H1 (cell line): ENCODE results near the gene DUSP23. TPM values are rescaled to one million over a fixed set of nuclear protein-coding genes. Genes with fewer than 3 reads are reported as not detected.

Source experiments
- CTCF ChIA-PET: fragments of 300-600 bp; sonication (Branson Sonifier 250); formaldehyde crosslinking; loops from one replicate; lab custom pipeline; 2021; ENCODE audit not compliant: partially characterized antibody; lab: Charles Lee
- POLR2A ChIA-PET: fragments of 300-600 bp; sonication (Branson Sonifier 250); formaldehyde crosslinking; loops from one replicate; lab custom pipeline; 2021; ENCODE audit warnings: inconsistent platforms; ENCODE audit not compliant: partially characterized antibody; lab: Charles Lee
- DNase-seq, 2 experiments: peaks; one replicate each; pipeline versions ENCODE4 v3.0.0 to v3.0.0-alpha.2; 2010 to 2022; ENCODE audit warnings: low spot score in 2 of 2, low read depth in 1 of 2, mixed read lengths in 1 of 2
- FAIRE-seq: peaks from 2 replicates; lab custom pipeline; 2011; peaks lifted over from hg19 to GRCh38; lab: Jason Lieb, UNC
- H2AFZ ChIP-seq: 2 replicates; pipeline ENCODE4 v1.8.1; 2012; ENCODE audit warnings: low read length, inconsistent platforms
- H2AK5ac ChIP-seq: 2 replicates; pipeline ENCODE4 v1.6.1; 2013; ENCODE audit warnings: low read depth, low read length
- H2BK120ac ChIP-seq: replicated peaks from 2 replicates; pipeline ENCODE3; 2013; ENCODE audit warnings: low read depth, low read length, inconsistent platforms
- H2BK12ac ChIP-seq: 2 replicates; pipeline ENCODE4 v1.6.1; 2013; ENCODE audit warnings: low read depth, low read length
- H2BK15ac ChIP-seq: 2 replicates; pipeline ENCODE4 v1.6.1; 2013; ENCODE audit warnings: low read length
- H2BK20ac ChIP-seq: 2 replicates; pipeline ENCODE4 v1.6.1; 2013; ENCODE audit warnings: low read length
- H2BK5ac ChIP-seq: 2 replicates; pipeline ENCODE4 v1.6.1; 2013; ENCODE audit warnings: low read depth, low read length
- H3K14ac ChIP-seq: 2 replicates; pipeline ENCODE4 v1.6.1; 2013; ENCODE audit warnings: inconsistent platforms; ENCODE audit not compliant: insufficient read length
- H3K18ac ChIP-seq: 2 replicates; pipeline ENCODE4 v1.6.1; 2013; ENCODE audit warnings: low read length; ENCODE audit errors: extremely low read depth
- H3K23ac ChIP-seq: 2 replicates; pipeline ENCODE4 v1.6.1; 2013; ENCODE audit warnings: inconsistent platforms; ENCODE audit not compliant: insufficient read length
- H3K23me2 ChIP-seq: 2 replicates; pipeline ENCODE4 v1.6.1; 2013; ENCODE audit warnings: low read depth, low read length
- H3K27ac ChIP-seq: 2 replicates; pipeline ENCODE4 v1.6.1; 2011; ENCODE audit warnings: low read depth, low read length, inconsistent platforms
- H3K27me3 ChIP-seq, 4 experiments: replicated peaks in 1 of 4; 1 replicate in 1 of 4; 2 replicates in 3 of 4; pipeline versions ENCODE4 v1.6.1 to v1.8.1; 2011 to 2013; ENCODE audit warnings: low read length in 3 of 4, mild to moderate bottlenecking in 3 of 4, inconsistent platforms in 2 of 4, mixed read lengths in 2 of 4, moderate library complexity in 1 of 4; ENCODE audit not compliant: control insufficient read depth in 3 of 4, insufficient read depth in 3 of 4; ENCODE audit errors: extremely low read depth in 1 of 4
- H3K36me3 ChIP-seq, 4 experiments: 2 replicates each; pipeline versions ENCODE4 v1.6.1 to v1.8.1; 2011 to 2013; ENCODE audit warnings: mild to moderate bottlenecking in 4 of 4, low read length in 3 of 4, moderate library complexity in 2 of 4, control low read depth in 1 of 4, inconsistent platforms in 1 of 4; ENCODE audit not compliant: insufficient read depth in 4 of 4, control insufficient read depth in 2 of 4
- H3K4ac ChIP-seq: replicated peaks from 2 replicates; pipeline ENCODE3; 2013; ENCODE audit warnings: low read length, low read depth, mixed read lengths, inconsistent platforms; ENCODE audit not compliant: insufficient read length
- H3K4me1 ChIP-seq, 4 experiments: replicated peaks in 1 of 4; 1 replicate in 1 of 4; 2 replicates in 3 of 4; pipeline versions ENCODE4 v1.6.1 to v1.8.1; 2011 to 2013; ENCODE audit warnings: low read length in 3 of 4, inconsistent platforms in 2 of 4, mixed read lengths in 1 of 4; ENCODE audit not compliant: insufficient read depth in 4 of 4, control insufficient read depth in 3 of 4
- H3K4me2 ChIP-seq, 2 experiments: 2 replicates each; pipeline versions ENCODE4 v1.6.1 to v1.8.1; 2011 to 2013; ENCODE audit warnings: low read depth in 2 of 2, low read length in 2 of 2, control low read depth in 1 of 2, inconsistent platforms in 1 of 2, mild to moderate bottlenecking in 1 of 2; ENCODE audit not compliant: insufficient read depth in 1 of 2
- H3K4me3 ChIP-seq, 4 experiments: fragments of 200-600, 300-600 bp in 1 of 4; sonication (generic), shearing (Covaris generic), sonication (Bioruptor Twin) in 1 of 4; 2 replicates each; pipeline versions ENCODE4 v1.5.1 to v1.8.1; 2011 to 2016; ENCODE audit warnings: low read length in 4 of 4, low read depth in 3 of 4, control low read depth in 2 of 4, inconsistent platforms in 2 of 4, mild to moderate bottlenecking in 2 of 4, mixed read lengths in 1 of 4, moderate library complexity in 1 of 4; ENCODE audit not compliant: insufficient read depth in 2 of 4; ENCODE audit errors: extremely low read depth in 1 of 4
- H3K56ac ChIP-seq: replicated peaks from 2 replicates; pipeline ENCODE3; 2013; ENCODE audit warnings: low read depth, mild to moderate bottlenecking, mixed read lengths, low read length, inconsistent platforms; ENCODE audit not compliant: insufficient read length
- H3K79me1 ChIP-seq: 2 replicates; pipeline ENCODE4 v1.6.1; 2013; ENCODE audit warnings: low read depth, low read length, control low read depth
- H3K79me2 ChIP-seq, 2 experiments: 2 replicates each; pipeline versions ENCODE4 v1.6.1 to v1.8.1; 2012 to 2013; ENCODE audit warnings: low read length in 2 of 2, mild to moderate bottlenecking in 2 of 2, inconsistent platforms in 1 of 2; ENCODE audit not compliant: insufficient read depth in 2 of 2, control insufficient read depth in 1 of 2
- H3K9ac ChIP-seq, 4 experiments: replicated peaks in 1 of 4; 1 replicate in 1 of 4; 2 replicates in 3 of 4; pipeline versions ENCODE4 v1.6.1 to v1.8.1; 2011 to 2013; ENCODE audit warnings: low read depth in 3 of 4, low read length in 3 of 4, control low read depth in 2 of 4, mild to moderate bottlenecking in 2 of 4, moderate library complexity in 2 of 4, inconsistent platforms in 1 of 4; ENCODE audit errors: extremely low read depth in 1 of 4
- H3K9me3 ChIP-seq, 2 experiments: 2 replicates each; pipeline versions ENCODE4 v1.6.1 to v1.8.1; 2012 to 2013; ENCODE audit warnings: mild to moderate bottlenecking in 2 of 2, moderate library complexity in 2 of 2, control low read depth in 1 of 2, inconsistent platforms in 1 of 2, low read depth in 1 of 2, low read length in 1 of 2, mixed read lengths in 1 of 2; ENCODE audit not compliant: insufficient read depth in 2 of 2
- H4K20me1 ChIP-seq, 2 experiments: replicated peaks in 1 of 2; 2 replicates each; pipeline versions ENCODE3 to v1.8.1; 2011 to 2013; ENCODE audit warnings: inconsistent platforms in 2 of 2, low read length in 2 of 2, mild to moderate bottlenecking in 1 of 2; ENCODE audit not compliant: insufficient read depth in 2 of 2, control insufficient read depth in 1 of 2
- H4K5ac ChIP-seq: 2 replicates; pipeline ENCODE4 v1.6.1; 2013; ENCODE audit warnings: low read length, low read depth, mixed read lengths, inconsistent platforms; ENCODE audit not compliant: insufficient read length
- H4K8ac ChIP-seq: 2 replicates; pipeline ENCODE4 v1.8.0; 2013; ENCODE audit warnings: mild to moderate bottlenecking, moderate library complexity, low read length, inconsistent platforms; ENCODE audit not compliant: insufficient read depth; ENCODE audit errors: extremely low read depth
- H4K91ac ChIP-seq: replicated peaks from 2 replicates; pipeline ENCODE3; 2013; ENCODE audit warnings: low read length, mixed read lengths, inconsistent platforms; ENCODE audit not compliant: insufficient read length
- BRCA1 ChIP-seq: IDR thresholded peaks from 2 replicates; pipeline ENCODE4 v1.6.1; 2012; ENCODE audit warnings: low read depth, low read length, improper control_type of control experiment
- CEBPB ChIP-seq: IDR thresholded peaks from 2 replicates; pipeline ENCODE4 v1.6.1; 2012; ENCODE audit warnings: low read depth, low read length
- CTBP2 ChIP-seq: IDR thresholded peaks from 2 replicates; pipeline ENCODE4 v1.7.0; 2011; ENCODE audit warnings: borderline replicate concordance, mild to moderate bottlenecking, moderate library complexity, mixed read lengths, low read length; ENCODE audit not compliant: insufficient read depth, insufficient read length
- EZH2 ChIP-seq: fragments of 200-600 bp; sonication (generic); IDR thresholded peaks from 2 replicates; pipeline ENCODE4 v1.7.1; 2012; ENCODE audit warnings: low read depth, mild to moderate bottlenecking, moderate library complexity, low read length, inconsistent platforms; ENCODE audit not compliant: severe bottlenecking
- FOSL1 ChIP-seq: IDR thresholded peaks from 2 replicates; pipeline ENCODE4 v1.6.1; 2011; ENCODE audit warnings: mild to moderate bottlenecking, low read depth, low read length, moderate library complexity; ENCODE audit not compliant: insufficient read depth
- JUN ChIP-seq: IDR thresholded peaks from 2 replicates; pipeline ENCODE4 v1.6.1; 2011; ENCODE audit warnings: low read depth, mild to moderate bottlenecking, improper control_type of control experiment, low read length
- KDM4A ChIP-seq: IDR thresholded peaks from one replicate; pipeline ENCODE4 v1.7.1; 2012; ENCODE audit warnings: low read depth, mild to moderate bottlenecking, moderate library complexity, low read length, inconsistent platforms; ENCODE audit not compliant: severe bottlenecking
- POLR2A ChIP-seq, 2 experiments: IDR thresholded peaks; 1 replicate in 1 of 2; 2 replicates in 1 of 2; pipeline ENCODE4 v1.6.1; 2011; ENCODE audit warnings: low read depth in 2 of 2, low read length in 2 of 2, mild to moderate bottlenecking in 2 of 2; ENCODE audit errors: control extremely low read depth in 1 of 2
- RFX5 ChIP-seq: IDR thresholded peaks from 2 replicates; pipeline ENCODE4 v1.6.1; 2011; ENCODE audit warnings: low read depth, low read length, improper control_type of control experiment, borderline replicate concordance
- ZNF274 ChIP-seq: IDR thresholded peaks from 2 replicates; pipeline ENCODE4 v1.7.0; 2012; ENCODE audit warnings: low read length, borderline replicate concordance; ENCODE audit errors: extremely low read depth
- WGBS, 2 experiments: shearing (Covaris generic) in 1 of 2; methylation state at CpG; one replicate each; pipeline versions ENCODE4 v1.1.6 to v1.1.7; 2013 to 2015; ENCODE audit warnings: low lambda C conversion rate in 2 of 2, mixed read lengths in 2 of 2, inconsistent platforms in 1 of 2, low coverage in 1 of 2, missing lambda C conversion rate in 1 of 2; ENCODE audit not compliant: insufficient replicate concordance in 2 of 2, insufficient coverage in 1 of 2, insufficient read length in 1 of 2; ENCODE audit errors: extremely low coverage in 1 of 2, missing lambda C conversion rate in 1 of 2; 5-methylcytosine and 5-hydroxymethylcytosine counted together
- polyA plus RNA-seq, 7 experiments: library from polyadenylated mRNA; depleted of rRNA in 3 of 7; stranded (reverse) in 5 of 7; unstranded in 2 of 7; fragments of >200 nt in 5 of 7; fragments of 200-250 nt in 2 of 7; gene quantifications; 1 replicate in 5 of 7; 2 replicates in 1 of 7; 4 replicates in 1 of 7; pipeline versions ENCODE4 v1.2.1 to v1.2.3, GENCODE V29; 2011 to 2013; ENCODE audit warnings: missing spikeins in 2 of 7, mixed read lengths in 2 of 7
- total RNA-seq: library from RNA; stranded (reverse); fragmentation: NEBNext Ultra II Directional; extraction: Animal tissue kit (Norgen Biotek cat#: 25700); gene quantifications from 2 replicates; pipeline ENCODE4 v1.2.1, GENCODE V29; 2021

DUSP23 gene
- total and polyA plus RNA-seq, 2 of the 8 experiments (the other 6 are each of a cell fraction or from before 2014, with no cell fraction given) = 45.8 to 80.1 TPM

GRCh38 chr1:159828581-159829272 lies 48.0 kb downstream of the DUSP23 start:
- no peak for FAIRE-seq
- CTCF ChIA-PET = interaction anchor here (0.8 to 11.2 kb wide), 25 partner anchors 8 to 617 kb away, joined by 3 to 175 read pairs (median 5); partner anchors contain the start of genes FCRL6 and VSIG8
- H2BK12ac ChIP-seq = no peak overlapping the region
- H3K4me1 ChIP-seq = peaks cover 0 to 4% (median 2%) of the 10 kb centered on the region in 4 experiments; a peak in 1 of 7 replicates
- H3K23me2 ChIP-seq = no peaks in the 10 kb centered on the region
- H2BK15ac ChIP-seq = no peak overlapping the region
- H3K14ac ChIP-seq = no peak overlapping the region
- no peak overlapping the region for H2BK120ac ChIP-seq
- no peaks in the 10 kb centered on the region for H4K20me1 ChIP-seq
- H2AK5ac ChIP-seq = no peak overlapping the region
- H2BK20ac ChIP-seq = no peak overlapping the region
- no peak overlapping the region for H3K4me2 ChIP-seq
- no peak overlapping the region for H2AFZ ChIP-seq
- H3K79me1 ChIP-seq = no peaks in the 10 kb centered on the region
- H3K27ac ChIP-seq = no peak overlapping the region
- no peak overlapping the region for H3K18ac ChIP-seq
- no peaks in the 10 kb centered on the region for H3K36me3 ChIP-seq
- no peak overlapping the region for H4K91ac ChIP-seq
- no peak overlapping the region for H2BK5ac ChIP-seq
- DNase-seq = no peak
- no peak overlapping the region for H4K5ac ChIP-seq
- POLR2A ChIA-PET = interaction anchor here (1.0 kb wide), 1 partner anchor 30 kb away, joined by 3 read pairs; no protein-coding TSS in a partner anchor
- H3K27me3 ChIP-seq = peaks cover 0 to 11% (median 2%) of the 10 kb centered on the region in 4 experiments; a peak in 4 of 7 replicates
- no peaks in the 10 kb centered on the region for H3K9me3 ChIP-seq
- H3K56ac ChIP-seq = no peak overlapping the region
- no peak overlapping the region for H4K8ac ChIP-seq
- H3K4me3 ChIP-seq = no peak overlapping the region
- H3K79me2 ChIP-seq = no peaks in the 10 kb centered on the region
- H3K9ac ChIP-seq = no peak overlapping the region
- H3K4ac ChIP-seq = no peak overlapping the region
- WGBS, 2 experiments = 88% methylated on average over 10 of the region's 11 CpGs; no CpG with 5 or more reads in 1 of the 2 experiments
- no peak overlapping the region for H3K23ac ChIP-seq
- TF ChIP-seq RFX5 = no peak
- TF ChIP-seq FOSL1 = no peak
- no peak for TF ChIP-seq CEBPB
- TF ChIP-seq ZNF274 = no peak
- TF ChIP-seq CTBP2 = no peak
- TF ChIP-seq EZH2 = no peak
- TF ChIP-seq BRCA1 = no peak
- no peak for TF ChIP-seq JUN
- TF ChIP-seq KDM4A = no peak
- TF ChIP-seq POLR2A (IDR thresholded peaks at IDR 0.05; ENCODE audit: control extremely low read depth in 1 of 2, low read depth in 2 of 2, low read length in 2 of 2) = no peak
